IMR-90 (cell line): ENCODE measurements around the gene MICAL3. TPM values are rescaled to one million over a fixed set of nuclear protein-coding genes. Genes with fewer than 3 reads are reported as not detected.

Experiments
- ATAC-seq: fragments of 200-7000 bp; cut with Tn5 transposase; 2 replicates; pipeline ENCODE4 v1.9.1; 2020; ENCODE audit warnings: low read depth, mild to moderate bottlenecking, moderate library complexity
- BruUV-seq: library from RNA; stranded (reverse); fragments of 400-500 nt; replicated peaks from 2 replicates; lab custom pipeline; 2021; lab: Mats Ljungman, UMichigan
- CTCF ChIA-PET: fragments of 300-600 bp; formaldehyde crosslinking; extraction: SDS; loops from one replicate; lab custom pipeline; 2021; ENCODE audit warnings: antibody characterized with exemption; lab: Yijun Ruan, JAX
- POLR2A ChIA-PET: fragments of 300-600 bp; sonication (Branson Sonifier 250); formaldehyde crosslinking; loops from one replicate; lab custom pipeline; 2022; ENCODE audit warnings: antibody characterized with exemption; ENCODE audit not compliant: unreplicated experiment; lab: Charles Lee
- DNase-seq: peaks from one replicate; pipeline ENCODE4 v3.0.0; 2013
- H2AFZ ChIP-seq: replicated peaks from 2 replicates; pipeline ENCODE3; 2013; ENCODE audit warnings: low read length, mild to moderate bottlenecking; ENCODE audit not compliant: poor library complexity
- H2AK5ac ChIP-seq: 2 replicates; pipeline ENCODE4 v1.6.1; 2013; ENCODE audit warnings: low read depth, low read length, inconsistent platforms
- H2AK9ac ChIP-seq: replicated peaks from 2 replicates; pipeline ENCODE3; 2013; ENCODE audit warnings: mild to moderate bottlenecking, low read depth, low read length, moderate library complexity; ENCODE audit not compliant: poor library complexity
- H2BK120ac ChIP-seq: 2 replicates; pipeline ENCODE4 v1.6.1; 2013; ENCODE audit warnings: low read depth, low read length, inconsistent platforms
- H2BK15ac ChIP-seq: 3 replicates; pipeline ENCODE4 v1.6.1; 2013; ENCODE audit warnings: low read depth, low read length, inconsistent platforms
- H2BK20ac ChIP-seq: 2 replicates; pipeline ENCODE4 v1.6.1; 2013; ENCODE audit warnings: low read depth, mild to moderate bottlenecking, inconsistent platforms, low read length, moderate library complexity
- H2BK5ac ChIP-seq: 2 replicates; pipeline ENCODE4 v1.6.1; 2013; ENCODE audit warnings: mild to moderate bottlenecking, low read depth, low read length, inconsistent platforms; ENCODE audit not compliant: poor library complexity, severe bottlenecking
- H3K14ac ChIP-seq: replicated peaks from 2 replicates; pipeline ENCODE4 v1.6.1; 2013; ENCODE audit warnings: low read depth, low read length, inconsistent platforms
- H3K18ac ChIP-seq: 2 replicates; pipeline ENCODE4 v1.6.1; 2013; ENCODE audit warnings: low read depth, low read length, control low read depth
- H3K23ac ChIP-seq: 2 replicates; pipeline ENCODE4 v1.6.1; 2013; ENCODE audit warnings: low read depth, low read length, inconsistent platforms
- H3K27ac ChIP-seq: 2 replicates; pipeline ENCODE4 v1.5.1; 2013; ENCODE audit warnings: mild to moderate bottlenecking, control low read depth, low read length; ENCODE audit not compliant: insufficient read depth
- H3K27me3 ChIP-seq: 2 replicates; pipeline ENCODE4 v1.6.1; 2013; ENCODE audit warnings: low read length; ENCODE audit not compliant: control insufficient read depth, insufficient read depth
- H3K36me3 ChIP-seq: 2 replicates; pipeline ENCODE4 v1.6.1; 2013; ENCODE audit warnings: low read length, mixed read lengths; ENCODE audit not compliant: control insufficient read depth, insufficient read depth
- H3K4ac ChIP-seq: 2 replicates; pipeline ENCODE4 v1.6.1; 2013; ENCODE audit warnings: low read depth, low read length, inconsistent platforms
- H3K4me1 ChIP-seq: 2 replicates; pipeline ENCODE4 v1.6.1; 2013; ENCODE audit warnings: low read length, mixed read lengths; ENCODE audit not compliant: control insufficient read depth, insufficient read depth
- H3K4me2 ChIP-seq: 2 replicates; pipeline ENCODE4 v1.6.1; 2013; ENCODE audit warnings: low read depth, mild to moderate bottlenecking, control low read depth, low read length, moderate library complexity
- H3K4me3 ChIP-seq: 2 replicates; pipeline ENCODE4 v1.5.1; 2013; ENCODE audit warnings: low read depth, mild to moderate bottlenecking, control low read depth, low read length, moderate library complexity; ENCODE audit not compliant: insufficient read depth
- H3K56ac ChIP-seq: 2 replicates; pipeline ENCODE4 v1.6.1; 2013; ENCODE audit warnings: low read length, inconsistent platforms; ENCODE audit not compliant: insufficient read depth; ENCODE audit errors: extremely low read depth
- H3K79me1 ChIP-seq, 2 experiments: 2 replicates each; pipeline ENCODE4 v1.6.1; 2013; ENCODE audit warnings: low read length in 2 of 2, inconsistent platforms in 1 of 2, low read depth in 1 of 2
- H3K9ac ChIP-seq: 2 replicates; pipeline ENCODE4 v1.6.1; 2013; ENCODE audit warnings: low read depth, low read length, control low read depth
- H3K9me1 ChIP-seq: 2 replicates; pipeline ENCODE4 v1.6.1; 2013; ENCODE audit warnings: low read length, inconsistent platforms; ENCODE audit not compliant: insufficient read depth
- H3K9me3 ChIP-seq: 2 replicates; pipeline ENCODE4 v1.6.1; 2013; ENCODE audit warnings: low read length; ENCODE audit not compliant: control insufficient read depth, insufficient read depth
- H4K20me1 ChIP-seq: 2 replicates; pipeline ENCODE4 v1.6.1; 2013; ENCODE audit warnings: low read length, inconsistent platforms; ENCODE audit not compliant: insufficient read depth
- H4K5ac ChIP-seq: 2 replicates; pipeline ENCODE4 v1.6.1; 2013; ENCODE audit warnings: mild to moderate bottlenecking, low read depth, low read length, control low read depth
- H4K8ac ChIP-seq, 2 experiments: 2 replicates each; pipeline ENCODE4 v1.6.1; 2013; ENCODE audit warnings: low read depth in 2 of 2, low read length in 2 of 2, control low read depth in 1 of 2, inconsistent platforms in 1 of 2
- H4K91ac ChIP-seq: 2 replicates; pipeline ENCODE4 v1.6.1; 2013; ENCODE audit warnings: low read depth, low read length, inconsistent platforms; ENCODE audit not compliant: insufficient read depth
- CEBPB ChIP-seq: IDR thresholded peaks from 2 replicates; pipeline ENCODE4 v1.6.1; 2012; ENCODE audit warnings: low read depth, low read length, improper control_type of control experiment
- WGBS, 2 experiments: methylation state at CpG; one replicate each; pipeline versions ENCODE4 v1.1.5 to v1.1.7; 2013; ENCODE audit warnings: missing lambda C conversion rate in 2 of 2; ENCODE audit not compliant: insufficient read length in 1 of 2; ENCODE audit errors: extremely low coverage in 2 of 2; 5-methylcytosine and 5-hydroxymethylcytosine counted together
- dilution Hi-C: fragments of 300-500 bp; cut with HindIII; formaldehyde crosslinking; loops from one replicate; pipeline ENCODE4 v1.14.3; 2018; ENCODE audit warnings: low sequenced_read_pairs; ENCODE audit not compliant: unreplicated experiment
- in situ Hi-C: fragments of 300-500 bp; cut with MboI; formaldehyde crosslinking; loops from 3 replicates; pipeline ENCODE4 v1.14.3; 2019; ENCODE audit warnings: low sequenced_read_pairs, inconsistent platforms, mixed read lengths
- intact Hi-C: fragments of 100-400 bp; cut with micrococcal nuclease; formaldehyde crosslinking; loops from 2 replicates; pipeline ENCODE4 v1.10.0; 2022
- polyA plus RNA-seq, 3 experiments: library from polyadenylated mRNA; depleted of rRNA; stranded (reverse); fragments of >200 nt; gene quantifications; 2 replicates each; pipeline ENCODE4 v1.2.3, GENCODE V29; 2012; ENCODE audit warnings: low replicate concordance in 1 of 3
- total RNA-seq: library from RNA; depleted of rRNA; stranded (reverse); fragments of >200 nt; gene quantifications from 2 replicates; pipeline ENCODE4 v1.2.3, GENCODE V29; 2012

Gene MICAL3
- total and polyA plus RNA-seq, 2 of the 4 experiments (the other 2 are of a cell fraction) = 17.6 to 26.8 TPM

GRCh38 chr22:17939011-17939410, 85.3 kb downstream of the MICAL3 start:
- Histone ChIP-seq H3K27me3 (no peaks in the 10 kb centered on the region), H3K4ac (no peak overlapping the region), H2AFZ (no peak overlapping the region), H4K91ac (no peak overlapping the region), H2BK120ac (no peak overlapping the region), H2BK5ac (no peak overlapping the region), H3K4me1 (peaks cover 7% of the 10 kb centered on the region), H2BK20ac (no peak overlapping the region), H3K36me3 (no peaks in the 10 kb centered on the region), H3K9me1 (peaks cover 9% of the 10 kb centered on the region; the same call in 1 of the 2 replicates), H2AK5ac (no peak overlapping the region), H3K4me2 (no peak overlapping the region), H4K5ac (no peak overlapping the region), H2BK15ac (no peak overlapping the region), H4K8ac (no peak overlapping the region), H3K9ac (no peak overlapping the region), H3K9me3 (no peaks in the 10 kb centered on the region), H3K56ac (no peak overlapping the region), H4K20me1 (peaks cover 44% of the 10 kb centered on the region), H3K79me1 (peaks cover 45 to 64% of the 10 kb centered on the region in 2 experiments), H3K23ac (no peak overlapping the region), H3K27ac (no peak overlapping the region), H3K18ac (no peak overlapping the region), H2AK9ac (no peak overlapping the region), H3K4me3 (no peak overlapping the region), H3K14ac (no peak overlapping the region; the same call in 1 of the 2 replicates)
- in situ Hi-C loops (no loop called here), intact Hi-C loops (no loop called here), dilution Hi-C loops (no loop called here)
- ATAC-seq (no peak), DNase-seq (no peak)
- CTCF ChIA-PET = no interaction called here
- BruUV-seq = no TSS peak
- 85% methylated on average over 2 of the region's 3 CpGs; no CpG with 5 or more reads in 1 of the 2 experiments for WGBS, 2 experiments
- POLR2A ChIA-PET = no interaction called here
- no peak for TF ChIP-seq CEBPB
